Measurements from ENCODE around the gene TCP11. TPM values are rescaled to one million over a fixed set of nuclear protein-coding genes. Genes with fewer than 3 reads are reported as not detected.

TCP11 gene
- total RNA-seq, 4 donors from 2014 or later = 1.8 TPM; not detected in 3

GRCh38 chr6:35174088-35174434, 32.9 kb upstream of the TCP11 start:
- H3K4me1 ChIP-seq = no peaks in the 10 kb centered on the region
- H3K27me3 ChIP-seq = no peaks in the 10 kb centered on the region
- intact Hi-C loops (cut with DNase I; ENCODE audit: low total_unique reads) = no loop called here
- no peak overlapping the region for H3K27ac ChIP-seq
- no peaks in the 10 kb centered on the region for H3K9me3 ChIP-seq
- DNase-seq = no peak
- no peak overlapping the region for H3K4me3 ChIP-seq
- TF ChIP-seq POLR2A (IDR thresholded peaks at IDR 0.05) (no peak), CTCF (IDR thresholded peaks at IDR 0.05) (no peak)
- no peaks in the 10 kb centered on the region for H3K36me3 ChIP-seq

GRCh38 chr6:35173427-35174087, 32.4 kb upstream of the TCP11 start:
- intact Hi-C loops (cut with DNase I; ENCODE audit: low total_unique reads) = no loop called here
- Histone ChIP-seq H3K9me3 (no peaks in the 10 kb centered on the region), H3K27ac (no peak overlapping the region), H3K4me3 (no peak overlapping the region), H3K4me1 (no peaks in the 10 kb centered on the region), H3K36me3 (no peaks in the 10 kb centered on the region), H3K27me3 (no peaks in the 10 kb centered on the region)
- DNase-seq = no peak
- TF ChIP-seq CTCF (IDR thresholded peaks at IDR 0.05) (no peak), POLR2A (IDR thresholded peaks at IDR 0.05) (no peak)

- DNase-seq = no peak
- Histone ChIP-seq H3K4me3 (no peak overlapping the region), H3K4me1 (no peaks in the 10 kb centered on the region), H3K27ac (no peak overlapping the region), H3K9me3 (no peaks in the 10 kb centered on the region), H3K27me3 (no peaks in the 10 kb centered on the region), H3K36me3 (no peaks in the 10 kb centered on the region)
- no peak for TF ChIP-seq CTCF (IDR thresholded peaks at IDR 0.05)
- TF ChIP-seq POLR2A (IDR thresholded peaks at IDR 0.05) = no peak
- intact Hi-C loops (cut with DNase I; ENCODE audit: low total_unique reads) = no loop called here
These were observed 31.9 kb upstream of the TCP11 start for GRCh38 chr6:35173044-35173426.

- no peak for TF ChIP-seq POLR2A (IDR thresholded peaks at IDR 0.05)
- no peak for TF ChIP-seq CTCF (IDR thresholded peaks at IDR 0.05)
- Histone ChIP-seq H3K36me3 (no peaks in the 10 kb centered on the region), H3K4me1 (no peaks in the 10 kb centered on the region), H3K27me3 (no peaks in the 10 kb centered on the region), H3K9me3 (no peaks in the 10 kb centered on the region), H3K4me3 (no peak overlapping the region), H3K27ac (no peak overlapping the region)
- intact Hi-C loops (cut with DNase I; ENCODE audit: low total_unique reads) = no loop called here
- no peak for DNase-seq
These were observed 29.8 kb upstream of the TCP11 start for GRCh38 chr6:35170891-35171290.

GRCh38 chr6:35170166-35170565, 29.0 kb upstream of the TCP11 start:
- TF ChIP-seq CTCF (IDR thresholded peaks at IDR 0.05) (no peak), POLR2A (IDR thresholded peaks at IDR 0.05) (no peak)

More at GRCh38 chr6:35170166-35170565, 29.0 kb upstream of the TCP11 start:
- Histone ChIP-seq H3K27ac (no peak overlapping the region), H3K27me3 (no peaks in the 10 kb centered on the region), H3K36me3 (no peaks in the 10 kb centered on the region), H3K4me3 (no peak overlapping the region), H3K9me3 (no peaks in the 10 kb centered on the region), H3K4me1 (no peaks in the 10 kb centered on the region)
- no peak for DNase-seq
- intact Hi-C loops (cut with DNase I; ENCODE audit: low total_unique reads) = no loop called here
